Putamen (tissue), 1 donor: ENCODE measurements around the gene PPARA.
"Not testable (repeated sequence)": the region's sequence is repeated elsewhere in the genome, so short reads cannot be mapped to it uniquely, and the experiment has no call there.

Experiments
- DNase-seq: peaks from one replicate; pipeline ENCODE4 v3.0.0-alpha.2; 2016; ENCODE audit warnings: low spot score

Gene PPARA

GRCh38 chr22:46172522-46173110 is 22.3 kb downstream of the PPARA start:
- DNase-seq, result no peak

DNA sequence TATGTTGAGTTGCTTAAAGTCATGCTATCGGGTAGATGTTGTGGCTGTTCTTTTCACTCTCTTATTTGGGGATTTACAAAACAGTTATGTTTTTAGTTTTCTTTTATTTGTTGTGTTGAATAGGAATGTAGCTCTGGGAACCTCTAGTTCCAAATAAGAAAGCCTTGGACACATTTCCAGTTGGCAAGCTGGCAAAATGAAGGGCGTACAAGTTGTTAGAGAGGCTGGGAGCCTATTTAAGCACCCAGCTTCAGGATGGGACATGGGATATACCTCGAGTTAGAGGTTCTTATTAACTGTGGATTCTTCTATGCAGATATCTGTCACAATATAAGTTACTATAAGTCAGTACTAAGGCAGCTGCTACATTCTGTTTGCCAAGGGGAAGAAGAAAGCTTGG is 22.8 kb downstream of the PPARA start:
- peak; percentile 21 for DNase-seq

GRCh38 chr22:46175631-46176030 is 25.3 kb downstream of the PPARA start:
- no peak for DNase-seq

- DNase-seq, result no peak
Observed at GRCh38 chr22:46176508-46177003, 26.2 kb downstream of the PPARA start.

DNA sequence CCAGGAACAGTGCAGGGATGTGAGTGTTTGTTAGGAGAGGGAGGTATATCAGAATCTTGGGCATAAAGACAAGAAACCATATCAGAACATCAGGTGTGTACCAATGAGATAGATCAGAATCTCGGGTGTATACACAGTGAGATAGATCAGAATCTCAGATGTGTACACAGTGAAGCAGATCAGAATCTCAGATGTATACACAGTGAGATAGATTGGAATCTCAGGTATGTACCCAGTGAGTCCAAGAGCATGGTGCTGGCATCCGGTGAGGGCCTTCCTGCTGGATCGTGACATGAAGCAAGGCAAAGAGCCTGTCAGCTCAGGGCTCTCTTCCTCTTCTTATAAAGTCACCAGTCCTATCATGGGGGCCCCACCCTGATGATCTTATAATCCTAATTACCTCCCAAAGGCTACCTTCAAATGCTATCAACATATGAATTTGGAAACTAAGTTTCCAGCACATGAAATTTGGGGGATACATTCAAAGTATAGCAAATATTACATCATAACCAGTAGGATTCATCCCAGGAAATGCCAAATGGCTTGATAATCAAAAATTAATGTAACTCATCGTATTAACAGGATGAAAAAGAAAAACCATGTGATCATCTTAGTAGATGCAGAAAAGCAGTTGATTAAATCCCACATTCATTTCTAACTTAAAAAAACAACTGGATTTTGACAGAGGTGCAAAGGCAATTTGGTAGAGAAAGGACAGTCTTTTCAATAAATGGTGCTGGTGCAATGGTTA is 28.6 kb downstream of the PPARA start:
- no peak for DNase-seq

DNA sequence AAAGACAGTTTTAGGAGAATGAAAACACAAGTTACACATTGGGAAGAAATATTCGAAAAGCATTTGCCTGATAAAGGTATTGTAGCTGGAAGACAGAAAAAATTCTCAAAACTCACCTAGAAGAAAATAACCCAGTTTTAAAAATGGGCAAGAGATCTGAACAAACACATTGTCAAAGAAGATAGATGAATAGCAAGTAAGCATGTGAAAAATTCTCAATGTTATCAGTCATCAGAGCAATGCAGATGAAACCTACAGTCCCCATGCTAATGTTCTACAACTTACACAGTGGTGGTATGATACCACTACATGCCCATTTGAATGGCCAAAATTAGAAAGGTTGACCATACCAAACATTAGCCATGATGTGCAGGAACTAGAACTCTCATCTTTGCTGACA is 29.4 kb downstream of the PPARA start:
- DNase-seq, result no peak

GRCh38 chr22:46180370-46181137 is 30.2 kb downstream of the PPARA start:
- no peak for DNase-seq

GRCh38 chr22:46183733-46184132 is 33.4 kb downstream of the PPARA start:
- DNase-seq, result no peak

DNA sequence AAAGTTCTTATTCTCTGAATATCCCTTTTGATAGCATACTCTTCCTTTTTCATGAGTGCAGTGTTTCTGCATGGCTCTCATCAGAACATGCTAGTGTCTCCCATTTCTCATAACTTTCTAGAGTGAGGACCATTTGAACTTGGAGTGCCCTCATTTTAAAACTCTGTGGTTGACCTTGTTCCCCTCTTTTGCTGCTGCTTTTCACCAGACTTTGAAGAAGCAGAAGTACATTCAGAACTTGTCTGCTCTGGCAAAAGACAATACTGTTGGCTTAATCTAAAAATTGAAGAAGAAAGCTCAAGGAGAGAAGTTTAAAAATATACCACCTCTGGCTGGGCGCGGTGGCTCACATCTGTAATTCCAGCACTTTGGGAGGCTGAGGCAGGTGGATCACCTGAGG is 35.0 kb downstream of the PPARA start:
- DNase-seq, result no peak

DNA sequence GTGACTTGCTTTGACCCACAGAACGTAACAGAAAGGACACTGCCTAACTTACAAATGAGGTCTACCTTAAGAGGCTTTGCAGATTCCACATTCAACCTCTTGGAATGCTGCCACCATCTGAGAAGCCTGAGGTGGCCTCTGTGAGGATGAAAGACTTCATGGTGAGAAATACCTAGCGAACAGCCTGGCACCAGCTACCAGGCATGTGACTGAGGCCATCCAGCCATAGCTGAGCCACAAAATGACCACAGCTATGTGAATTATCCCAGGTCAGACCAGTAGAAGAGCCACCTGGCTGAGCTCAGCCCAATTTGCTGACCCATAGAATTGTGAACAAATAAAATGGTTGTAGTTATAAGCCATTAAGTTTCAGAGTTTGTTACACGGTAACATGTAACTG is 37.5 kb downstream of the PPARA start:
- no peak for DNase-seq

GRCh38 chr22:46192210-46192993 is 42.1 kb downstream of the PPARA start:
- no peak for DNase-seq

DNA sequence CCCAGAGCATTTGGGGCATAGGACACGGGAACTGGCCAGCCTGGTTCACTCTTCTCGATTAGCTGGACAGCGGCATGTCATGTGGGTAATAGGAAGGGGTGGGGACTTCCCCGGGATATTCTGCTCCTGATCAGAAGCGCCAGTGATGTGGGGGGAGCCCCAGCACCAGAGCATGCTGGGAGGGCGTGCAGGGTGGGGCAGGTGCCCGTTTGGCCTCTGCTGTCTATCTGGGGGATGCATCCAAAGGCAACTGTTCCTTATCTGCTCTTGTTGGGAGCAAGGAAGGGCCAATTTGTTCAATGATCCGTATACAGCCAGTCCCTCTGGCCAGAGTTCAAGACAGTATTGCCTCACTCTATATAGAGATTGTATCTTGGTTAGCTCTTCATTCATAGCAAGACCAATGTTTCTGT is 43.6 kb downstream of the PPARA start:
- DNase-seq, result no peak

- DNase-seq, result no peak
Observed at GRCh38 chr22:46195487-46196165, 45.3 kb downstream of the PPARA start.

DNA sequence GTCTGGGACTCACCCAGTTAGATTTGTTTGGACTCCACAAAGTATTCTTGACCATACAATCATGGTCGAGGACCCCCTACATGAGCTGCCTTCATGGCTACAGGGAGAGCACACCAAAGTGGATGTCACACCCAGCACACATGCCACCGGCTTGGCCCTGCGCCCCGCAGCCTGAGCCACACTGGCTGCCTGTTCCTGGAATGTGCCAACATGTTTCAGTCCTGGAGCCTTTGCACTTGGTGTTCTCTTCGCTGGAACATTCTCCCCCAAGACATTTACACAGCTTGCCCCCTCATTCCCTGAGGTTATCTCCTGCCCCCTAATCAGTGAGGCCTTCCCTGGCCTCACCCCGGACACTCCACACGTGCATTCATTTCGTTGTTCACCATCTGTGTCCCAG is 46.0 kb downstream of the PPARA start:
- no peak for DNase-seq

DNA sequence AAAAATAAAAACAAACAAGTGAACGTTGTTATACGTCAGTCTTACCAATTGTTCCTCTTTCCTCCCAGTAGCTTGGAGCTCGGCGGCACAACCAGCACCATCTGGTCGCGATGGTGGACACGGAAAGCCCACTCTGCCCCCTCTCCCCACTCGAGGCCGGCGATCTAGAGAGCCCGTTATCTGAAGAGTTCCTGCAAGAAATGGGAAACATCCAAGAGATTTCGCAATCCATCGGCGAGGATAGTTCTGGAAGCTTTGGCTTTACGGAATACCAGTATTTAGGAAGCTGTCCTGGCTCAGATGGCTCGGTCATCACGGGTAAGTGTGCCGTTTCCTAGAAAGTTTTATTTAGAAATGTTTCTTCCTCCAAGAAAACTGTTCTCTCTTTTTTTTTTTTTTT is 47.9 kb downstream of the PPARA start:
- no peak for DNase-seq

DNA sequence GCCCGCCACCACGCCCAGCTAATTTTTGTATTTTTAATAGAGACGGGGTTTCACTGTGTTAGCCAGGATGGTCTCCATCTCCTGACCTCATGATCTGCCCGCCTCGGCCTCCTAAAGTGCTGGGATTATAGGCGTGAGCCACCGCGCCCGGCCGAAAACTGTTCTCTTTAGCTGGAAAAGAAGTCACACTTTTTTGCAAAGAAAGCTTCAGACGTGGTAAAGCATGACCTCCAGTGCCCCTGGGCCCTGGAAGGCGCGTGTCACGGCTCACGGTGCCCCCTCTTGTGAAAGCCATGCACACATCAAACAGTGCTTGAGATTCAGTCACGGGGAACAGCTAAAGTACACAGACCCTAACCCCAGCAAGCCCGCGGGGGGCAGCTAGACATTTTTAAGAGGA is 48.5 kb downstream of the PPARA start:
- not testable (repeated sequence) for DNase-seq

DNA sequence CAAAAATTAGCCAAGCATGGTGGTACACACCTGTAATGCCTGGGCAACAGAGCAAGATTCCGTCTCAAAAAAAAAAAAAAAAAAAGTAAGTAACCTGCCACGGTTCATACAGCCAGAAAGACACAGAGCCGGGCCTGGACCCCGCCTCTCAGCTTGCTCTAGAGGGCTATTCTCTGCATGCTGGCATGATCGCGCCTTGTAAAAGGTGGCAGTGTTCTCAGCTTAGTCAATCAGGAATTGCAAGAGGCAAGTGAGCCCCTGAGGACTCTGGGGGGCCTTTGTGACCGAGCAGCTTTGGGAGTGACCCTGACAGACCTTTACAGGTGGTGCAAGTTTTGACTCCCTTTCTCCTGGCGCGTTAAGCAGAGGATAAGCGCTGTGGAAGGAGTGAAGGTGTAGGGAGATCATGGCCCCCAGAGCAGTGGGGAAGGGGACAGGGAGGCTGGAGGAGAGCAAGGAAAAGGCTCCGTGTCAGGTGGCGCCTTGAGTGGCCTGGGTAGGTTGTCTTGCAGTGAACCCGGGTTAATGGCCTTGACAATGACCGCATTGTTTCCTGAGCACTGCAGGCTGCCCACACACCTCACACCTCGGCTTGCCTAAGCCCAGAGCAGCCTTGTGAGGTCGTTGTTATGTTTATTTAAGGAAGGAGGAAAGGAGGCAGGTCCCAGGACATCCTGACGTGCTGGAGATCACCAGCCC is 50.9 kb downstream of the PPARA start:
- no peak for DNase-seq

DNA sequence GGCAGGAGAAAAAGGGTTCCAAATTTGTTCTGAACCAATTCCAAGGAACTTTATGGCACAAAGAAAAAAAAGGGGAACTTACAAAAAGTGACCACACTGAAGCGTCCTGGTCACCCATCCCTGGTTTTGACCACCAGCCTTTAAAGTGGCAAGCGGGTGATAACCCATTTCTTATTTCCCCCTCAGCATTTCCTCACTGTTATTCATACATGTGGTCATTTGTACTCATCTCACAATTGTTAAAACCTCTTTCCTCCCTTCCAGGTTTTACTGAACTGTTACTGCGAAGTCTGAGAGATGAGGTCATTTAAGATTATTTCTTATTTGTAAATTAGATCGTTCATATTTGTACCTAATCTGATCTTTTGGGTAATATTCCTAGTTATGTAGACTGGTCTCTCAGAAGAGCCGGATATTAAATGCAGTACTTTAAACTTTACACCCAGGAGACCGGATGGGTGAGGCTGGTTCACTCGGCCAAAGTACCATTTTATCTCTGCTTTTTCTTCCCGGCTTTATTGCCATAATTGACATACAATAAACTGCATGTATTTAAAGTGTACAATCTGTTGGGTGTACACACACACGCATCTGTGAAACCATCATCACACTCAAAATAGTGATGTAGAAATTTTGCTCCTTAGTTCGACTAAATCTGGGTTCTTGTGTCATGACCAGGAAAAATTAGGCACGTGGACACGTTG is 52.7 kb downstream of the PPARA start:
- DNase-seq, result no peak

- no peak for DNase-seq
Observed at GRCh38 chr22:46203601-46203980, 53.3 kb downstream of the PPARA start.

DNA sequence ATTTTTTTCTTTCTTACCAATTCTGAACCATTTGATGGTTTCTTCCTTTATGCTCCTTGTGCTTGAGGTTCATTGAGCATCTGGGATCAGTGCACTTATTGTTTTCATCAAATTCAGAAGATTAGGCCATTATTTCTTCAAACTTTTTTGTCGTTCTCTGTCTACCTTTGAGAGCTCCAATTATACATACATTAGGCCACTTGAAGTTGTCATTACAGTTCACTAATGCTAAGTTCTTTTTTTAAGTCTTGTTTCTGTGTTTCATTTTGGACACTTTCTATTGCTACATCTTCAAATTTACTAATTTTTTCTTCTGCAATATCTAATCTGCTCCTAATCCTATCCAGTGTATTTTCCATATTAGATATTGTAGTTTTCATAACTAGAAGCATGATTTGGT is 58.9 kb downstream of the PPARA start:
- no peak for DNase-seq
